HEK293 (cell line): ENCODE measurements around the gene KIF27.

Source experiments
- CTCF ChIA-PET: fragments of 350-600 bp; formaldehyde crosslinking; extraction: SDS; loops from one replicate; lab custom pipeline; 2021; ENCODE audit warnings: antibody characterized with exemption; lab: Yijun Ruan, JAX
- POLR2A ChIA-PET: fragments of 300-600 bp; formaldehyde crosslinking; extraction: SDS; loops from one replicate; lab custom pipeline; 2020; ENCODE audit warnings: antibody characterized with exemption, inconsistent platforms; lab: Yijun Ruan, JAX
- H3K27ac ChIP-seq: fragments of 200-500 bp; sonication (Bioruptor generic); 2 replicates; pipeline ENCODE4 v1.5.1; 2014; ENCODE audit warnings: low read depth, low read length, control low read depth, inconsistent platforms; ENCODE audit errors: extremely low read depth
- H3K36me3 ChIP-seq, 2 experiments: fragments of 200-500 bp in 1 of 2; sonication (Bioruptor generic) in 1 of 2; 1 replicate in 1 of 2; 2 replicates in 1 of 2; pipeline ENCODE4 v1.5.1; 2014 to 2017; ENCODE audit warnings: inconsistent platforms in 2 of 2, low read length in 2 of 2; ENCODE audit not compliant: control insufficient read depth in 2 of 2, insufficient read depth in 1 of 2
- H3K4me1 ChIP-seq: fragments of 200-500 bp; sonication (Bioruptor generic); 2 replicates; pipeline ENCODE4 v1.5.1; 2014; ENCODE audit warnings: mild to moderate bottlenecking, low read length, inconsistent platforms; ENCODE audit not compliant: control insufficient read depth, insufficient read depth
- H3K4me3 ChIP-seq: 2 replicates; pipeline ENCODE4 v1.5.1; 2011; ENCODE audit warnings: low read depth, mild to moderate bottlenecking, control low read depth, low read length, moderate library complexity
- H3K9me3 ChIP-seq: fragments of 200-500 bp; sonication (Bioruptor generic); 2 replicates; pipeline ENCODE4 v1.5.1; 2014; ENCODE audit warnings: low read depth, low read length, inconsistent platforms; ENCODE audit not compliant: control insufficient read depth, insufficient read depth
- TCF7L2 ChIP-seq: IDR thresholded peaks from 2 replicates; pipeline ENCODE4 v1.6.1; 2011; ENCODE audit warnings: low read depth, mild to moderate bottlenecking, inconsistent platforms, low read length, moderate library complexity, borderline replicate concordance
- ZNF132 ChIP-seq: fragments of 450-650 bp; formaldehyde crosslinking; IDR thresholded peaks from 2 replicates; pipeline ENCODE4 v1.5.1; 2017; ENCODE audit warnings: missing biosample characterization, missing genetic modification characterization, borderline replicate concordance
- ZNF169 ChIP-seq: fragments of 450-650 bp; formaldehyde crosslinking; IDR thresholded peaks from 2 replicates; pipeline ENCODE4 v1.5.1; 2016; ENCODE audit warnings: missing biosample characterization, missing genetic modification characterization
- ZNF37A ChIP-seq: fragments of 450-650 bp; IDR thresholded peaks from 2 replicates; pipeline ENCODE4 v1.5.1; 2018; ENCODE audit warnings: missing biosample characterization, missing genetic modification characterization
- ZNF555 ChIP-seq: fragments of 450-650 bp; formaldehyde crosslinking; conservative IDR thresholded peaks from 2 replicates; pipeline ENCODE4 v1.5.1; 2017; ENCODE audit warnings: missing biosample characterization, mild to moderate bottlenecking, missing genetic modification characterization, inconsistent platforms
- ZNF654 ChIP-seq: fragments of 450-650 bp; formaldehyde crosslinking; IDR thresholded peaks from 2 replicates; pipeline ENCODE4 v1.5.1; 2016; ENCODE audit warnings: low read depth, missing biosample characterization, missing genetic modification characterization
- ZNF701 ChIP-seq: fragments of 450-650 bp; formaldehyde crosslinking; IDR thresholded peaks from 2 replicates; pipeline ENCODE4 v1.5.1; 2016; ENCODE audit warnings: missing biosample characterization, missing genetic modification characterization
- ZNF768 ChIP-seq: fragments of 450-650 bp; formaldehyde crosslinking; IDR thresholded peaks from 2 replicates; pipeline ENCODE4 v1.5.1; 2018; ENCODE audit warnings: missing biosample characterization, mild to moderate bottlenecking, missing genetic modification characterization
- ZNF843 ChIP-seq: fragments of 450-650 bp; formaldehyde crosslinking; IDR thresholded peaks from 2 replicates; pipeline ENCODE4 v1.5.1; 2016; ENCODE audit warnings: missing biosample characterization, missing genetic modification characterization
- ZSCAN30 ChIP-seq: fragments of 450-650 bp; IDR thresholded peaks from 2 replicates; pipeline ENCODE4 v1.5.1; 2018; ENCODE audit warnings: missing biosample characterization, mild to moderate bottlenecking, missing genetic modification characterization, moderate library complexity
- TF ChIP-seq, protein P1 (sequence below): fragments of 450-650 bp; formaldehyde crosslinking; IDR thresholded peaks from 2 replicates; pipeline ENCODE4 v1.5.1; 2016; ENCODE audit warnings: missing biosample characterization, missing genetic modification characterization, borderline replicate concordance
- TF ChIP-seq, protein P2 (sequence below): fragments of 450-650 bp; formaldehyde crosslinking; IDR thresholded peaks from 2 replicates; pipeline ENCODE4 v1.5.1; 2016; ENCODE audit warnings: missing biosample characterization, missing genetic modification characterization
- TF ChIP-seq, protein P3 (sequence below): fragments of 450-650 bp; formaldehyde crosslinking; IDR thresholded peaks from 2 replicates; pipeline ENCODE4 v1.5.0; 2017; ENCODE audit warnings: missing biosample characterization, missing genetic modification characterization, borderline replicate concordance
- TF ChIP-seq, protein P4 (sequence below): fragments of 450-650 bp; formaldehyde crosslinking; IDR thresholded peaks from 2 replicates; pipeline ENCODE4 v1.5.1; 2016; ENCODE audit warnings: missing biosample characterization, missing genetic modification characterization

KIF27 gene

DNA sequence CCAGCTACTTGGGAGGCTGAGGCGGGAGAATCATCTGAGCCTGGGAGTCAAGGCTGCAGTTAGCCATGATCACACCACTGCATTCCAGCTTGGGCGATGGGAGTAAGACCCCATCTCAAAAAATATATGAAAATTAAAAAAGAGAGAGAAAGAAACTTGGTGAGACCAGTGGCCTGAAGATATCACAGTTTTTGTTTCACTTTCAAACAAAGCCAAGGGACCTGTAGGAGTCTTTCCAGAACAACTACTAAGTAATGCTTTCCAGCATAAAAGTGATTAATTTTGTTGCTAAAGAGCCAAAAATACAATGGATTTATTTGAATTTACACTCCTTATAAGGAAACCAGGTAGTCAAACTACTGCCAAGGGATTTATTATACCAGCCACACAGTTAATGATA is 127.2 kb downstream of the KIF27 start (continued):
- TF ChIP-seq, protein P1, sequence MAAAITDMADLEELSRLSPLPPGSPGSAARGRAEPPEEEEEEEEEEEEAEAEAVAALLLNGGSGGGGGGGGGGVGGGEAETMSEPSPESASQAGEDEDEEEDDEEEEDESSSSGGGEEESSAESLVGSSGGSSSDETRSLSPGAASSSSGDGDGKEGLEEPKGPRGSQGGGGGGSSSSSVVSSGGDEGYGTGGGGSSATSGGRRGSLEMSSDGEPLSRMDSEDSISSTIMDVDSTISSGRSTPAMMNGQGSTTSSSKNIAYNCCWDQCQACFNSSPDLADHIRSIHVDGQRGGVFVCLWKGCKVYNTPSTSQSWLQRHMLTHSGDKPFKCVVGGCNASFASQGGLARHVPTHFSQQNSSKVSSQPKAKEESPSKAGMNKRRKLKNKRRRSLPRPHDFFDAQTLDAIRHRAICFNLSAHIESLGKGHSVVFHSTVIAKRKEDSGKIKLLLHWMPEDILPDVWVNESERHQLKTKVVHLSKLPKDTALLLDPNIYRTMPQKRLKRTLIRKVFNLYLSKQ (tag by site-specific recombination): no peak
- no peak for TF ChIP-seq ZNF768 (tag by site-specific recombination)
- TF ChIP-seq ZNF169 (tag by site-specific recombination): no peak
- no peak for TF ChIP-seq ZNF555 (tag by site-specific recombination)
- no peak for TF ChIP-seq ZNF843
- TF ChIP-seq TCF7L2: no peak
- TF ChIP-seq, protein P2, sequence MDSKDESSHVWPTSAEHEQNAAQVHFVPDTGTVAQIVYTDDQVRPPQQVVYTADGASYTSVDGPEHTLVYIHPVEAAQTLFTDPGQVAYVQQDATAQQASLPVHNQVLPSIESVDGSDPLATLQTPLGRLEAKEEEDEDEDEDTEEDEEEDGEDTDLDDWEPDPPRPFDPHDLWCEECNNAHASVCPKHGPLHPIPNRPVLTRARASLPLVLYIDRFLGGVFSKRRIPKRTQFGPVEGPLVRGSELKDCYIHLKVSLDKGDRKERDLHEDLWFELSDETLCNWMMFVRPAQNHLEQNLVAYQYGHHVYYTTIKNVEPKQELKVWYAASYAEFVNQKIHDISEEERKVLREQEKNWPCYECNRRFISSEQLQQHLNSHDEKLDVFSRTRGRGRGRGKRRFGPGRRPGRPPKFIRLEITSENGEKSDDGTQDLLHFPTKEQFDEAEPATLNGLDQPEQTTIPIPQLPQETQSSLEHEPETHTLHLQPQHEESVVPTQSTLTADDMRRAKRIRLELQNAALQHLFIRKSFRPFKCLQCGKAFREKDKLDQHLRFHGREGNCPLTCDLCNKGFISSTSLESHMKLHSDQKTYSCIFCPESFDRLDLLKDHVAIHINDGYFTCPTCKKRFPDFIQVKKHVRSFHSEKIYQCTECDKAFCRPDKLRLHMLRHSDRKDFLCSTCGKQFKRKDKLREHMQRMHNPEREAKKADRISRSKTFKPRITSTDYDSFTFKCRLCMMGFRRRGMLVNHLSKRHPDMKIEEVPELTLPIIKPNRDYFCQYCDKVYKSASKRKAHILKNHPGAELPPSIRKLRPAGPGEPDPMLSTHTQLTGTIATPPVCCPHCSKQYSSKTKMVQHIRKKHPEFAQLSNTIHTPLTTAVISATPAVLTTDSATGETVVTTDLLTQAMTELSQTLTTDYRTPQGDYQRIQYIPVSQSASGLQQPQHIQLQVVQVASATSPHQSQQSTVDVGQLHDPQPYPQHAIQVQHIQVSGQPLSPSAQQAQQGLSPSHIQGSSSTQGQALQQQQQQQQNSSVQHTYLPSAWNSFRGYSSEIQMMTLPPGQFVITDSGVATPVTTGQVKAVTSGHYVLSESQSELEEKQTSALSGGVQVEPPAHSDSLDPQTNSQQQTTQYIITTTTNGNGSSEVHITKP (tag by site-specific recombination): no peak
- TF ChIP-seq ZNF654 (tag by site-specific recombination): no peak
- TF ChIP-seq ZNF37A (tag by site-specific recombination): no peak

DNA sequence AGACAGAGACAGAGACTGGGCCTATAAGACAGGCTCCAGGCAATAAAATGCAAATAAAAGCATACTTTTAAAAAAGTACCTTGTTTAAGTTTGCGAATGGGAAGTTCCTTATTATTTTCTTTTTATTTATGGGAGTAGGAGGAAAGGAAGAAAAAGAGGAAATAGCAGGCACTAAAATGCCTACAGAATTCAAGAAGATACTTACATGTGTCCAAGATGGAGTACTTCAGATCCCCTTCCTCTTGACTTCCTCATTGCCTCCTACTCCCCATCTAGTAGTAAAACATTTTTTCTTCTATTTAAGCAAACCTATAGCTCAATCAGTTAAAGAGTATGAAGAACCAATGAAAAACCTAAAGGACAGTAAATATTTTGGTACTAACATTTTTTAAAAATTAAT is 128.5 kb downstream of the KIF27 start:
- Histone ChIP-seq H3K27ac (no peak overlapping the region), H3K36me3 (peaks cover 0 to 23% of the 10 kb centered on the region in 2 experiments), H3K9me3 (no peaks in the 10 kb centered on the region), H3K4me3 (no peak overlapping the region), H3K4me1 (no peaks in the 10 kb centered on the region)
- POLR2A ChIA-PET: no interaction called here
- TF ChIP-seq ZSCAN30: no peak
- no peak for TF ChIP-seq ZNF132
- no peak for TF ChIP-seq ZNF701
- TF ChIP-seq, protein P3, sequence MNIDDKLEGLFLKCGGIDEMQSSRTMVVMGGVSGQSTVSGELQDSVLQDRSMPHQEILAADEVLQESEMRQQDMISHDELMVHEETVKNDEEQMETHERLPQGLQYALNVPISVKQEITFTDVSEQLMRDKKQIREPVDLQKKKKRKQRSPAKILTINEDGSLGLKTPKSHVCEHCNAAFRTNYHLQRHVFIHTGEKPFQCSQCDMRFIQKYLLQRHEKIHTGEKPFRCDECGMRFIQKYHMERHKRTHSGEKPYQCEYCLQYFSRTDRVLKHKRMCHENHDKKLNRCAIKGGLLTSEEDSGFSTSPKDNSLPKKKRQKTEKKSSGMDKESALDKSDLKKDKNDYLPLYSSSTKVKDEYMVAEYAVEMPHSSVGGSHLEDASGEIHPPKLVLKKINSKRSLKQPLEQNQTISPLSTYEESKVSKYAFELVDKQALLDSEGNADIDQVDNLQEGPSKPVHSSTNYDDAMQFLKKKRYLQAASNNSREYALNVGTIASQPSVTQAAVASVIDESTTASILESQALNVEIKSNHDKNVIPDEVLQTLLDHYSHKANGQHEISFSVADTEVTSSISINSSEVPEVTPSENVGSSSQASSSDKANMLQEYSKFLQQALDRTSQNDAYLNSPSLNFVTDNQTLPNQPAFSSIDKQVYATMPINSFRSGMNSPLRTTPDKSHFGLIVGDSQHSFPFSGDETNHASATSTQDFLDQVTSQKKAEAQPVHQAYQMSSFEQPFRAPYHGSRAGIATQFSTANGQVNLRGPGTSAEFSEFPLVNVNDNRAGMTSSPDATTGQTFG: no peak
- TF ChIP-seq, protein P4, sequence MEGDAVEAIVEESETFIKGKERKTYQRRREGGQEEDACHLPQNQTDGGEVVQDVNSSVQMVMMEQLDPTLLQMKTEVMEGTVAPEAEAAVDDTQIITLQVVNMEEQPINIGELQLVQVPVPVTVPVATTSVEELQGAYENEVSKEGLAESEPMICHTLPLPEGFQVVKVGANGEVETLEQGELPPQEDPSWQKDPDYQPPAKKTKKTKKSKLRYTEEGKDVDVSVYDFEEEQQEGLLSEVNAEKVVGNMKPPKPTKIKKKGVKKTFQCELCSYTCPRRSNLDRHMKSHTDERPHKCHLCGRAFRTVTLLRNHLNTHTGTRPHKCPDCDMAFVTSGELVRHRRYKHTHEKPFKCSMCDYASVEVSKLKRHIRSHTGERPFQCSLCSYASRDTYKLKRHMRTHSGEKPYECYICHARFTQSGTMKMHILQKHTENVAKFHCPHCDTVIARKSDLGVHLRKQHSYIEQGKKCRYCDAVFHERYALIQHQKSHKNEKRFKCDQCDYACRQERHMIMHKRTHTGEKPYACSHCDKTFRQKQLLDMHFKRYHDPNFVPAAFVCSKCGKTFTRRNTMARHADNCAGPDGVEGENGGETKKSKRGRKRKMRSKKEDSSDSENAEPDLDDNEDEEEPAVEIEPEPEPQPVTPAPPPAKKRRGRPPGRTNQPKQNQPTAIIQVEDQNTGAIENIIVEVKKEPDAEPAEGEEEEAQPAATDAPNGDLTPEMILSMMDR (tag by site-specific recombination): no peak
- CTCF ChIA-PET: no interaction called here
